ENCODE data around the gene TRMT1L.

Gene TRMT1L

GRCh38 chr1:185112356-185112755, 44.4 kb downstream of the TRMT1L start:
- H3K18ac ChIP-seq (ENCODE audit: low read length) = no peak overlapping the region
- no peaks in the 10 kb centered on the region for H3K4me1 ChIP-seq (ENCODE audit: control insufficient read depth in 1 of 2, insufficient read depth in 2 of 2, low read length in 2 of 2)
- H3K36me3 ChIP-seq (ENCODE audit: control insufficient read depth in 1 of 2, insufficient read depth in 2 of 2, low read length in 2 of 2) = peaks cover 0 to 4% of the 10 kb centered on the region in 2 experiments
- H3K4ac ChIP-seq (ENCODE audit: low read depth, low read length) = no peak overlapping the region
- no peaks in the 10 kb centered on the region for H3K79me1 ChIP-seq (ENCODE audit: low read length)
- H3K79me2 ChIP-seq (ENCODE audit: control insufficient read depth, insufficient read depth, low read length, poor library complexity) = no peaks in the 10 kb centered on the region
- no peak overlapping the region for H3K23ac ChIP-seq (ENCODE audit: low read length)
- no peaks in the 10 kb centered on the region for H3K27me3 ChIP-seq (ENCODE audit: insufficient read depth, low read length)
- no peak overlapping the region for H2BK12ac ChIP-seq (ENCODE audit: low read length)
- no peak overlapping the region for H4K12ac ChIP-seq (ENCODE audit: low read depth, low read length)
- H2BK5ac ChIP-seq (ENCODE audit: low read depth, low read length, poor library complexity) = no peak overlapping the region
- WGBS (ENCODE audit: extremely low coverage, insufficient coverage, insufficient read length) = no CpG with 5 or more reads among the region's 2 CpGs
- H2BK120ac ChIP-seq (ENCODE audit: insufficient read depth, low read length, poor library complexity) = no peak overlapping the region
- H3K4me3 ChIP-seq (ENCODE audit: low read depth, low read length) = no peak overlapping the region
- no peak overlapping the region for H3K27ac ChIP-seq (ENCODE audit: low read depth, low read length)
- H4K8ac ChIP-seq (ENCODE audit: low read depth, low read length) = no peak overlapping the region
- no peak overlapping the region for H4K91ac ChIP-seq (ENCODE audit: low read depth, low read length)
- H2AK5ac ChIP-seq (ENCODE audit: low read length) = no peak overlapping the region
- no peak overlapping the region for H3K14ac ChIP-seq (ENCODE audit: low read length)
- no peaks in the 10 kb centered on the region for H3K9me3 ChIP-seq (ENCODE audit: insufficient read depth, low read depth, low read length)
- no peak overlapping the region for H2AFZ ChIP-seq (ENCODE audit: insufficient read depth, low read length, poor library complexity)
- H3K4me2 ChIP-seq (ENCODE audit: low read length) = no peak overlapping the region
- DNase-seq = no peak
- no peak overlapping the region for H3K9ac ChIP-seq (ENCODE audit: low read length)

- Histone ChIP-seq H2BK120ac (ENCODE audit: insufficient read depth, low read length, poor library complexity) (no peak overlapping the region), H3K79me2 (ENCODE audit: control insufficient read depth, insufficient read depth, low read length, poor library complexity) (no peaks in the 10 kb centered on the region), H3K4ac (ENCODE audit: low read depth, low read length) (no peak overlapping the region), H3K79me1 (ENCODE audit: low read length) (no peaks in the 10 kb centered on the region), H3K23ac (ENCODE audit: low read length) (no peak overlapping the region), H4K91ac (ENCODE audit: low read depth, low read length) (no peak overlapping the region), H3K9ac (ENCODE audit: low read length) (no peak overlapping the region), H2BK12ac (ENCODE audit: low read length) (no peak overlapping the region), H3K18ac (ENCODE audit: low read length) (no peak overlapping the region), H3K4me1 (ENCODE audit: control insufficient read depth in 1 of 2, insufficient read depth in 2 of 2, low read length in 2 of 2) (no peaks in the 10 kb centered on the region), H2AK5ac (ENCODE audit: low read length) (no peak overlapping the region), H4K12ac (ENCODE audit: low read depth, low read length) (no peak overlapping the region), H4K8ac (ENCODE audit: low read depth, low read length) (no peak overlapping the region), H3K4me3 (ENCODE audit: low read depth, low read length) (no peak overlapping the region), H3K14ac (ENCODE audit: low read length) (no peak overlapping the region), H3K27ac (ENCODE audit: low read depth, low read length) (no peak overlapping the region), H2AFZ (ENCODE audit: insufficient read depth, low read length, poor library complexity) (no peak overlapping the region), H3K36me3 (ENCODE audit: control insufficient read depth in 1 of 2, insufficient read depth in 2 of 2, low read length in 2 of 2) (peaks cover 0 to 4% of the 10 kb centered on the region in 2 experiments), H3K9me3 (ENCODE audit: insufficient read depth, low read depth, low read length) (no peaks in the 10 kb centered on the region), H2BK5ac (ENCODE audit: low read depth, low read length, poor library complexity) (no peak overlapping the region), H3K27me3 (ENCODE audit: insufficient read depth, low read length) (no peaks in the 10 kb centered on the region), H3K4me2 (ENCODE audit: low read length) (no peak overlapping the region)
- DNase-seq = no peak
Measured at GRCh38 chr1:185111873-185112272, 44.9 kb downstream of the TRMT1L start.

- Histone ChIP-seq H3K79me2 (ENCODE audit: control insufficient read depth, insufficient read depth, low read length, poor library complexity) (no peaks in the 10 kb centered on the region), H3K4me3 (ENCODE audit: low read depth, low read length) (no peak overlapping the region), H3K36me3 (ENCODE audit: control insufficient read depth in 1 of 2, insufficient read depth in 2 of 2, low read length in 2 of 2) (peaks cover 0 to 4% of the 10 kb centered on the region in 2 experiments), H3K9me3 (ENCODE audit: insufficient read depth, low read depth, low read length) (no peaks in the 10 kb centered on the region), H3K27ac (ENCODE audit: low read depth, low read length) (no peak overlapping the region), H3K4me2 (ENCODE audit: low read length) (no peak overlapping the region), H2BK5ac (ENCODE audit: low read depth, low read length, poor library complexity) (no peak overlapping the region), H4K12ac (ENCODE audit: low read depth, low read length) (no peak overlapping the region), H3K9ac (ENCODE audit: low read length) (no peak overlapping the region), H2BK120ac (ENCODE audit: insufficient read depth, low read length, poor library complexity) (no peak overlapping the region), H3K79me1 (ENCODE audit: low read length) (no peaks in the 10 kb centered on the region), H3K18ac (ENCODE audit: low read length) (no peak overlapping the region), H3K4ac (ENCODE audit: low read depth, low read length) (no peak overlapping the region), H2AFZ (ENCODE audit: insufficient read depth, low read length, poor library complexity) (no peak overlapping the region), H3K4me1 (ENCODE audit: control insufficient read depth in 1 of 2, insufficient read depth in 2 of 2, low read length in 2 of 2) (no peaks in the 10 kb centered on the region), H2AK5ac (ENCODE audit: low read length) (no peak overlapping the region), H2BK12ac (ENCODE audit: low read length) (no peak overlapping the region), H4K91ac (ENCODE audit: low read depth, low read length) (no peak overlapping the region), H3K23ac (ENCODE audit: low read length) (no peak overlapping the region), H3K27me3 (ENCODE audit: insufficient read depth, low read length) (no peaks in the 10 kb centered on the region), H3K14ac (ENCODE audit: low read length) (no peak overlapping the region), H4K8ac (ENCODE audit: low read depth, low read length) (no peak overlapping the region)
- DNase-seq = no peak
Measured at GRCh38 chr1:185110145-185110544, 46.6 kb downstream of the TRMT1L start.

GRCh38 chr1:185108321-185108720, 48.4 kb downstream of the TRMT1L start:
- H3K27ac ChIP-seq (ENCODE audit: low read depth, low read length) = no peak overlapping the region
- H3K9me3 ChIP-seq (ENCODE audit: insufficient read depth, low read depth, low read length) = no peaks in the 10 kb centered on the region
- DNase-seq = no peak
- H4K8ac ChIP-seq (ENCODE audit: low read depth, low read length) = no peak overlapping the region
- H2BK12ac ChIP-seq (ENCODE audit: low read length) = no peak overlapping the region
- H2AK5ac ChIP-seq (ENCODE audit: low read length) = no peak overlapping the region
- H2BK5ac ChIP-seq (ENCODE audit: low read depth, low read length, poor library complexity) = no peak overlapping the region
- peaks cover 0 to 4% of the 10 kb centered on the region in 2 experiments for H3K36me3 ChIP-seq (ENCODE audit: control insufficient read depth in 1 of 2, insufficient read depth in 2 of 2, low read length in 2 of 2)
- no peak overlapping the region for H3K18ac ChIP-seq (ENCODE audit: low read length)
- H3K4me3 ChIP-seq (ENCODE audit: low read depth, low read length) = no peak overlapping the region
- no peak overlapping the region for H3K9ac ChIP-seq (ENCODE audit: low read length)
- peaks cover 0 to 7% of the 10 kb centered on the region in 2 experiments for H3K4me1 ChIP-seq (ENCODE audit: control insufficient read depth in 1 of 2, insufficient read depth in 2 of 2, low read length in 2 of 2)
- no peaks in the 10 kb centered on the region for H3K79me1 ChIP-seq (ENCODE audit: low read length)
- H3K27me3 ChIP-seq (ENCODE audit: insufficient read depth, low read length) = no peaks in the 10 kb centered on the region
- no peak overlapping the region for H3K4me2 ChIP-seq (ENCODE audit: low read length)
- no peak overlapping the region for H4K91ac ChIP-seq (ENCODE audit: low read depth, low read length)
- H2AFZ ChIP-seq (ENCODE audit: insufficient read depth, low read length, poor library complexity) = no peak overlapping the region
- H3K14ac ChIP-seq (ENCODE audit: low read length) = no peak overlapping the region
- H3K4ac ChIP-seq (ENCODE audit: low read depth, low read length) = no peak overlapping the region
- no peaks in the 10 kb centered on the region for H3K79me2 ChIP-seq (ENCODE audit: control insufficient read depth, insufficient read depth, low read length, poor library complexity)
- H3K23ac ChIP-seq (ENCODE audit: low read length) = no peak overlapping the region
- no peak overlapping the region for H2BK120ac ChIP-seq (ENCODE audit: insufficient read depth, low read length, poor library complexity)
- no peak overlapping the region for H4K12ac ChIP-seq (ENCODE audit: low read depth, low read length)

- Histone ChIP-seq H2AK5ac (ENCODE audit: low read length) (no peak overlapping the region), H3K4me2 (ENCODE audit: low read length) (no peak overlapping the region), H2AFZ (ENCODE audit: insufficient read depth, low read length, poor library complexity) (no peak overlapping the region), H3K4me1 (ENCODE audit: control insufficient read depth in 1 of 2, insufficient read depth in 2 of 2, low read length in 2 of 2) (peaks cover 0 to 7% of the 10 kb centered on the region in 2 experiments), H4K12ac (ENCODE audit: low read depth, low read length) (no peak overlapping the region), H3K4ac (ENCODE audit: low read depth, low read length) (no peak overlapping the region), H3K79me1 (ENCODE audit: low read length) (no peaks in the 10 kb centered on the region), H2BK120ac (ENCODE audit: insufficient read depth, low read length, poor library complexity) (no peak overlapping the region), H3K14ac (ENCODE audit: low read length) (no peak overlapping the region), H3K4me3 (ENCODE audit: low read depth, low read length) (no peak overlapping the region), H3K23ac (ENCODE audit: low read length) (no peak overlapping the region), H2BK5ac (ENCODE audit: low read depth, low read length, poor library complexity) (no peak overlapping the region), H3K18ac (ENCODE audit: low read length) (no peak overlapping the region), H2BK12ac (ENCODE audit: low read length) (no peak overlapping the region), H4K91ac (ENCODE audit: low read depth, low read length) (no peak overlapping the region), H3K79me2 (ENCODE audit: control insufficient read depth, insufficient read depth, low read length, poor library complexity) (no peaks in the 10 kb centered on the region), H3K36me3 (ENCODE audit: control insufficient read depth in 1 of 2, insufficient read depth in 2 of 2, low read length in 2 of 2) (peaks cover 0 to 4% of the 10 kb centered on the region in 2 experiments), H3K9ac (ENCODE audit: low read length) (no peak overlapping the region), H4K8ac (ENCODE audit: low read depth, low read length) (no peak overlapping the region), H3K27me3 (ENCODE audit: insufficient read depth, low read length) (no peaks in the 10 kb centered on the region), H3K9me3 (ENCODE audit: insufficient read depth, low read depth, low read length) (no peaks in the 10 kb centered on the region), H3K27ac (ENCODE audit: low read depth, low read length) (no peak overlapping the region)
- WGBS (ENCODE audit: extremely low coverage, insufficient coverage, insufficient read length) = no CpG with 5 or more reads among the region's 3 CpGs
- no peak for DNase-seq
Measured at GRCh38 chr1:185105121-185105520, 51.6 kb downstream of the TRMT1L start.
